GM08714 (cell line): ENCODE measurements around the gene RNASE8.
"Not testable (repeated sequence)": the region's sequence is repeated elsewhere in the genome, so short reads cannot be mapped to it uniquely, and the experiment has no call there.

ENCODE experiments used
- H3K4me3 ChIP-seq: fragments of 200-500 bp; sonication (Bioruptor generic); 2 replicates; pipeline ENCODE4 v1.5.1; 2014; ENCODE audit warnings: mild to moderate bottlenecking, low read length, inconsistent platforms
- ZNF274 ChIP-seq: IDR thresholded peaks from 2 replicates; pipeline ENCODE4 v1.6.1; 2012; ENCODE audit warnings: mild to moderate bottlenecking, low read depth, low read length

The RNASE8 gene

DNA sequence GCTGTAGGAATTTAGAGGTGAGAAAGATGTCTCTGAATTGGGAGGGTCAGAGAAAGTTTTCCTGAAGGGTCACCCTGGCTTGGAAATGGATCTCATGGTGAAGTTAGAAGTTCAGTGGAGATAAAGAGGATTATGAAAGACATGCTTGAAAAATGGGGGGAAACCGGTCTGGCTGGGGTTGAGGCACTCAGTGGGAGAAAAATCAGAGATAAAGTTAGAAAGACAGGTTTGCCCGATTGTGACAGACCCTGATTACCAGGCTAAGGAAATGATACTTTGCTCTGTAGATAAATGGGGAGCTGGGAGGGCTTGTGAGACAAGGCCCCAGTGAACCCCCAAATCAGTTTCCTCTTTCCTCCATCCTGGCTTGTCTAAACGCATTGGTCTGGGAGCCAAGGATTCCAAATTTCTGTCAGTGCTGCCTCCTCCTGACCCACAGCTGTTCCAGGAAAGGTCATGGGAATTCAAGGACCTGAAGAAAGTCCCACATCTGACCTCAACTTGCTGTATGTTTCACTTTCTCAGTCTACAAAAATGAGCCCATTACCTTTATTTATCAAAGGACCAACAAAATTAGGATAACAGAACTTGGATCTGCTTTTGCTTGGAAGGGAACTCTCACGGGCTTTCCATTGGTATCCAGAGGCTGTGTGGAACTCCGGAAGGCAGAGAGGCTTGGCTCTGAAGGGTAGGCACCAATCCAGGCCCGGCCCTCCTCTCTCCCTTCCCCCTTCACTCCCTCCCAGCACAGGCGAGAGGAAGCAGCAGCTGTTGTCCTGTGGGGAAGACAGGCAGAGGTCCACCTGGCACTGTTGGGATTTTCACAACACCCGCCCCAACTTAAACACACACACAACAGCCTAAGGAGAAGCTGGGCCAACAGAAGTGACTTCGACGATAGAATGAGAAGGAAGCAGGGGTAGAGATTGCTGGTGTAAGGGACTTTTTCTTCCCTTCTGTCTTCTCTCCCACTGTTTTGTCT lies 18.9 kb upstream of the RNASE8 start:
- TF ChIP-seq ZNF274 = no peak
- no peak overlapping the region for H3K4me3 ChIP-seq

DNA sequence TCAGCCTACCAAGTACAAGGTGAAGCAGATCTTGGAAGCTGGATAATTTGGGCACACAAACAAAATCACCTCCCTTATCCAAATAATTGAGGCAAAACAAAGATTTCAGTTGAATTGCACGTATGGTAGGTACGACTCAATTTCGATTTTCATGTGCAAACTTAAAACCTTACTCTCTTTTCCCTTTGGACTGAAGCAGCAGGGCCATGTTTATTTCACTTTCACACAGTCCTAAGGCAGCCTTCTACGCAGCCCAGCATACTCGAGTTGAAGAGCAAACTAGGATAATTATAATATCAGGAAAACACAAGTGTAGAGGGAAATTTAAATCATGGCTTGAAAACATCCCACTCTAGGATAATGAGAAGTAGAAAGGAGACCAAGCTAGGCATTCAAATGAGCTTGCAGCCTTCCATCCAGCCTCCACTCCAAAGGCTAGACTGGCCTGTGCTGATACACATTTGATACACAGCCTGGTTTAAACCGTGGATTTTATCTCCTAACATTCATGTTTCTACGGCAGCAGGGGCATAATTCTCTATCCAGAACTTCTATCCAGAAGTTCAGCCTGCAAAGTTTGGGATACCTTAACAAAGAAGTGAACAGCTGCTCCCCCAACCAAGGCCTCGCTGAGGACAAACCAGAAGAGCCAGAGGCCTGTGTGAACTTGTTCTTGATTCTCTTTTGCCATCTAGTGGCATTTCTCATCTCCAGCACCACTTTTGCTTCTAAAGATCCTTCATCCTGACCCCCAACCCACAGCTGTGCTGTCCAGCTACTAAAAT lies 17.8 kb upstream of the RNASE8 start:
- no peak overlapping the region for H3K4me3 ChIP-seq
- no peak for TF ChIP-seq ZNF274

DNA sequence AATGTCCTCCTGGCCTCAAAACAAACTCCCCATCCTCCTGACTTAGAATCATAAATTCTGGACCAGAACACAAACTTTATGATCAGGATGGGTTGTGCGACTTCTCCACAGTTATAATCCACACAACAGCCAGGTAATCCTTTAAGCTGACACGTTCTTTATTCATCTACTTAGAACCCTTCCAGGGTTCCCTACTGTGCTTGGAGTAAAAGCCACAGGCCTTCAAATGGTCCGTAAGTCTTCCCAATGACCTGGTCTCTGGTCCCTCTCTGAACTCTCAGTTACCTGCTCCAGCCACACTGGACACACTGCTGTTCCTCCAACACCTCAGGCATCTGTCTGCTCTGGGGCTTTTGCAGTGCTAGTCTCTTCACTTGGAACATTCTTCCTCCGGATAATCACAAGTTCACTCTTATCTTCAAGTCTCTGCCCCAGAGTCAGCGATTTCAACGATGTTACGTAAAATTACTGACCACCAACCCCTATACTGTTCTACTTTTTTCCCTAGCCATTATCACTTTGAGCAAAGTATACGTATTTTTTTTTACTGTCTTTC lies 17.2 kb upstream of the RNASE8 start:
- TF ChIP-seq ZNF274 = no peak
- no peak overlapping the region for H3K4me3 ChIP-seq

DNA sequence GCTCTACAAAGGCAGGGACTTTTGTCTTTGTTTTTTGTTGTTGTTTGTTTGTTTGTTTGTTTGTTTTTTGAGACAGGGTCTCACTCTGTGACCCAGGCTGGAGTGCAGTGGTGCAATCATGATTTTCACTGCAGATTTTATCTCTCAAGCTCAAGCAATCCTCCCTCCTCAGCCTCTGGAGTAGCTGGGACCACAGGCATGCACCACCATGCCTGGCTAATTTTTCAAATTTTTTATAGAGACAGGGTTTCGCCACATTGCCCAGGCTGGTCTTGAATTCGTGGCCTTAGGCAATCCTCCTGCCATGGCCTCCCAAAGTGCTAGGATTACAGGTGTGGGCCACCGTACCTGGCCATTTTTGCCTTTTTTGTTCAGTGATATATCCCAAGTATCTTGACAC lies 16.7 kb upstream of the RNASE8 start:
- not testable (repeated sequence) for H3K4me3 ChIP-seq

DNA sequence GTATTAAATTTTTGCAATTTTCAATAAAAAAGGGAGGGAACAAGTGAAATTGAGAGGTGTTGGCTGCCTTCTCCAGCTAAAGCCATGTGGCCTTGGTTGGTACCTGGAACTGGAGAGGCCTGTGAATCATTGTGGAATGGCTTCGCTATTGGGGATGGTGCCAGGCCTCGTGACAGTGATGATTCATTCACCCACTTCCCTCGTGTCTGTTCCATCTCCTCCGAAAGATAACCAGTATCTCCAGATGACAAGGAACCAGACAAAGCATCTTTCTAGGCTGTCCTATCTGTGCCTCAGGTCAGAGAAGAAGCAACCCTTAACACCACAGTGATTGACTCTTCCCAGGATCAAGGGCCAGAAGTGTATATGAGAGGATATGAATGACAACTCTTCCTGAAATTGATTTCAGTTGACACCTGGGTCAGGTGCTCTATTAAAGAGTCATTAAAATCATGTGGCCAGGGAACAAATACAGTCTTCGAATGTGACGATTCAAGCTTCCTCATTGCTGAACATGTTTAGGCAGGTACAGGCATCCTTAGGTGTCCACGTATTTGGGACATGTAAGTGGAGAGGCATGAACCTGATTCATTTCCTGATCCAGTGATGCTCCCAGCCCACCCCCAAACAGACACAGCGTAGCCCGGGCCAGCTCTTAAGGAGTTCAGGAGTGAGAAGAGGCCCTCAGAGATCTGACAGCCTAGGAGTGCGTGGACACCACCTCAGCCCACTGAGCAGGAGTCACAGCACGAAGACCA lies 15.8 kb upstream of the RNASE8 start, which contains the start of gene RNASE7:
Gene RNASE7, plus strand, starts transcription at position 687 of the 758 bp plus-strand sequence. CDS start 631 bp downstream, outside the sequence.
- no peak for TF ChIP-seq ZNF274
- H3K4me3 ChIP-seq = no peak within 1 kb of the TSS

DNA sequence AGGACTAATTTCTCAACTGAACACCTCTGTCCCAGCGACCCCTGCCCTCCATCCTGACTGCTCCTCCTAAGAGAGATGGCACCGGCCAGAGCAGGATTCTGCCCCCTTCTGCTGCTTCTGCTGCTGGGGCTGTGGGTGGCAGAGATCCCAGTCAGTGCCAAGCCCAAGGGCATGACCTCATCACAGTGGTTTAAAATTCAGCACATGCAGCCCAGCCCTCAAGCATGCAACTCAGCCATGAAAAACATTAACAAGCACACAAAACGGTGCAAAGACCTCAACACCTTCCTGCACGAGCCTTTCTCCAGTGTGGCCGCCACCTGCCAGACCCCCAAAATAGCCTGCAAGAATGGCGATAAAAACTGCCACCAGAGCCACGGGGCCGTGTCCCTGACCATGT lies 14.7 kb upstream of the RNASE8 start:
- no peak overlapping the region for H3K4me3 ChIP-seq

DNA sequence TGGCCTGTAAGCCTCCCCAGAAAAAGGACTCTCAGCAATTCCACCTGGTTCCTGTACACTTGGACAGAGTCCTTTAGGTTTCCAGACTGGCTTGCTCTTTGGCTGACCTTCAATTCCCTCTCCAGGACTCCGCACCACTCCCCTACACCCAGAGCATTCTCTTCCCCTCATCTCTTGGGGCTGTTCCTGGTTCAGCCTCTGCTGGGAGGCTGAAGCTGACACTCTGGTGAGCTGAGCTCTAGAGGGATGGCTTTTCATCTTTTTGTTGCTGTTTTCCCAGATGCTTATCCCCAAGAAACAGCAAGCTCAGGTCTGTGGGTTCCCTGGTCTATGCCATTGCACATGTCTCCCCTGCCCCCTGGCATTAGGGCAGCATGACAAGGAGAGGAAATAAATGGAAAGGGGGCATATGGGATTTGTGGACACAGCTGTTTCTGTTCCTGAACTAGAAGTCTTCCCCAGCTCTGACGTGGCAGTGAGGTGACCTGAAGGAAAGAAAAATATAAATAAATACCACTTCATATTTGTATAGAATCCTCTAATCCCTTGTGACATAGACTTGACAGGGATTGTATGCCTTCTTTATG lies 14.1 kb upstream of the RNASE8 start:
- no peak overlapping the region for H3K4me3 ChIP-seq
- TF ChIP-seq ZNF274 = no peak

More for the DNA sequence above, 14.7 kb upstream of the RNASE8 start:
- no peak for TF ChIP-seq ZNF274

DNA sequence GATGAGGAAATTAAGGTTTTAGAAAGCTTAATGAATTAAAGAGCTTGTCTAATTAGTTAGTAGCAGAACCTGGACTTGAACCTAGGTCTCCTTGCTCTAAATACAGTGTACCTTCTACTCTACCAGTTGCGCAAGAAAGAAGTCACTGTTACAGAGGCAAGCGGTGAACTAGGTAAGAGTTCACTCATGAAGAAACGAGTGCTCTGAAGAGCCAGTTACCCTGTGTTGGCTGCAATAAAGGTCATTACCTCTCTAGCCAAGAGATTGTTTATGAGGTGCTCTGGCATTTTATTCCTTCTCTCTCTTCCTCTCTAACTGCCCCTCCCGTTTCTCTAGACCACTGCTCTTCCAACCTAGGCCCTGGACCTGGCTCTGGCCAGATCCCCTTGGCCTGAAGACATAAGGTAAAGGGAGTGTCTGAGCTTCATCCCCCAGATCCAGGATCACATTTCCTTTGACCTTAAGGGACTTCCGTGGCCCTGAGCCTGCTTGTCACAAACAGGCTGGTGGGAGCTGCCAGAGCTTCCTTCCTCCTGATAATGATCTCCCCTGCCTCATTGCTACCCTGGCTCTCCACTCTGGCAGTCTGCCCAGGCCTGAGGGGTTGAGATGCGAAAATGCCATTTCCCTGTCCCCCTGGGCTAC lies 13.5 kb upstream of the RNASE8 start:
- no peak for TF ChIP-seq ZNF274
- H3K4me3 ChIP-seq = no peak overlapping the region

DNA sequence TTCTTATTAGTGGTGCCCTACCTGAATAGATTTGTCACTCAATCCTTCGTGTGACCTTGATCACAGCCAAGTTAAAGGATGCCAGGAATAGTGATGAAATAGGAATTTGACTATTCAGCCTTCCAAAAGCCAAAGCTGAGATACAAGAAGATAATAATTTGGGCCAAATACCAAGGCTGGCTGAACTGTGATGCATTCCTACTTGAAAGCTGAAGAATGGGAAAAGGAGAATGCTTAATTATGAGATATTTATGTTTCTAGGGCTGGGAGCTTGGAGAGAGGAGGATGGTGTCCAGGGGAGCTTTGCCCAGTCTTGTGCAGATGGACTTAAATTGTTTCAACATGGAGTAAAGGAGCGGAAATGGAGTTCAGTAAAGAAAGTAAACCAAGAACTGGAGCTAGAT lies 10.2 kb upstream of the RNASE8 start:
- no peak for TF ChIP-seq ZNF274
- H3K4me3 ChIP-seq = no peak overlapping the region

DNA sequence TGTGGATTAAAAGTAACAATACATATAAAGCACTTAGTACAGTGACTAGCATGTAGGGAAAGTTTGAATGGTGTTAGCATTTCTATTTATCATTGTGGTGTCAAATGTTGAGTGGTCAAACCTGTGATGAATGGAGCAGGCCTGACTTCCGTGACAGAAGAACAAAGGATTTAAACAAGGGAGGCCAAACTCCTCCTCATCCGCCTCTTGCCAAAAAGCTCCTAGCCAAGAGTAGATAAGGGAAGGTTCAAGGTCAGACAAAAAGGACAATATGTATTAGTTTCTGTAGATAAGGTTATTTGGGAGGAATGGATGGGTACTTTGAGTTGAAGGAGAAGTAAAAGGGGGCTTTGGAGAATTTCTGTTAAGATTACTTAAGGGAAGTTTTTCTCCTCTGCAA lies 9.0 kb upstream of the RNASE8 start:
- no peak for TF ChIP-seq ZNF274
- no peak overlapping the region for H3K4me3 ChIP-seq

DNA sequence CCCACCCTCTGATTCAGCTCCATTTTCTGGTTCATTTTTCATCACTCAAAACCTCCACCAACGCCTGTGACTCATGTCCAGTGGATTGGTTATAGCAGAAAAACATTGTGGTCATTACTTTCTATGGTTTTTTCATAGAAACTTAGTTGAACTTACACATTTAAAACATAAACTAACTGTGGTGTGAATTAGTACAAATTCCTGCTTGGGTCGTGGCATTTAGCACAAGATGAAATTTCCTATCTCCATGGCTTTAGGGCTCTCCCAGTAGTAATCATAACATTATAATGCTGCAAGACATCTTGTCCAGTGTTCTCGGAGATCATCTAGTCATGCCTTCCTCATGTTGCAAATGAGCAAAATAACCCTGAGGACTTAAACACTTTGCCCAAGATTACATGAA lies 8.3 kb upstream of the RNASE8 start:
- no peak for TF ChIP-seq ZNF274
- no peak overlapping the region for H3K4me3 ChIP-seq

DNA sequence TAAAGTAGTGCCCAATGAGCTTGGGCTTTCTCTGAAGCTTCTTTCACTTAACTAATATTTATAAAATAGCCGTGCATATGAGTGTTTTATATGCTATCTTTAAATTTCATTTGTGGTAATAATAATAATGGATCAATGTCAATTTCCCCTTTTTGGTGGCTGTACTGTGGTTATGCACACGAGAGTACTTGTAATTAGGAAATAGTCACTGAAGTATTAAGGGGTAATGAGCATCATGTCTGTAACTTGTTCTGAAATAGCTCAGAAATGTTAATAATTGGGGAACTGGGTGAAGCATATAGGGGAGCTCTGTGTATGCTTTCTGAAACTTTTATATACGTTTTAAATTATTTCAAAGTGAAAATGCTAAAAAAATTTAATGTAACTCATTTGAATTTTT lies 7.0 kb upstream of the RNASE8 start:
- no peak overlapping the region for H3K4me3 ChIP-seq
- TF ChIP-seq ZNF274 = no peak

DNA sequence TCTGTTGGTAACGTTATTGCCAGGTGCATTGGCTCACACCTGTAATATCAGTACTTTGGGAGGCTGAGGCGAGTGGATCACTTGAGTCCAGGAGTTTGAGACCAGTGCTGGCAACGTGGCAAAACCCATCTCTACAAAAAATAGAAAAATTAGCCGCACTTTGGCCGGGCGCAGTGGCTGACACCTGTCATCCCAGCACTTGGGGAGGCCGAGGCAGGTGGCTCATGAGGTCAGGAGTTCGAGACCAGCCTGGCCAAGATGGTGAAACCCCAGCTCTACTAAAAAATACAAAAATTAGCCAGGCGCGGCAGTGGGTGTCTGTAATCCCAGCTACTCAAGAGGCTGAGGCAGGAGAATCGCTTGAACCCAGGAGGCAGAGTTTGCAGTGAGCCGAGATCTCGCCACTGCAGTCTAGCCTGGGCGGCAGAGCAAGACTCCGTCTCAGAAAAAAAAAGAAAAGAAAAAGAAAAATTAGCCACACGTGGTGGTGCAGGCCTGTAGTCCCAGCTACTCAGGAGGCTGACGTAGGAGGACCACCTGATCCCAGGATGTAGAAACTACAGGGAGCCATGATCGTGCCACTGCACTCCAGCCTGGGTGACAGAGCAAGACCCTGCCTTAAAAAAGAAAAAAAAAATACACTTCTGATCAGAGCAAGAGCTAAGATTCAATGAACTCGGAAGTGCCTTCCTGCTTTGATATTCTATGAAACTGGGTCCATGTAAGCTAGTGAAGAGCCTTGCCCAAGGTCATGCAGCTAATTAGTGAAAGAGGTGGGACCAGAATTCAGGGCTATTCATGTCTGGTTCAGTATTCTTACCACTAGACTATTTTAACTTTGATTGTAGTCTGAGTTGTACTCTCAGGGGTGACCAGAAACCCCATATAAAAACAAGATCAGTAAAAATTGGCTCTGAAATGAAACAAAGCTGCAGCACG lies 4.2 kb upstream of the RNASE8 start:
- TF ChIP-seq ZNF274 = no peak
- no peak overlapping the region for H3K4me3 ChIP-seq
